Activated T-cell treated with anti-CD3 and anti-CD28 coated beads for 4 hours (primary cell): Measurements from ENCODE around the gene IFITM10.
"Not testable (repeated sequence)": the region's sequence is repeated elsewhere in the genome, so short reads cannot be mapped to it uniquely, and the experiment has no call there.

ENCODE experiments used
- DNase-seq: peaks from one replicate; pipeline ENCODE4 v3.0.0-alpha.2; 2020

The IFITM10 gene

GRCh38 chr11:1705126-1706052 is 45.0 kb downstream of the IFITM10 start:
- no peak for DNase-seq

GRCh38 chr11:1703146-1703545 is 47.2 kb downstream of the IFITM10 start:
- DNase-seq: no peak

- DNase-seq: no peak
Observed at GRCh38 chr11:1702506-1702905, 47.9 kb downstream of the IFITM10 start.

GRCh38 chr11:1701091-1701807 is 49.1 kb downstream of the IFITM10 start:
- DNase-seq: no peak

GRCh38 chr11:1699771-1700170 is 50.6 kb downstream of the IFITM10 start:
- DNase-seq: no peak

GRCh38 chr11:1696608-1697570 is 53.5 kb downstream of the IFITM10 start, which contains the start of gene KRTAP5-6:
TSS of gene KRTAP5-6 (plus strand) at chr11:1697195. CDS start at chr11:1697246, 51 bp downstream.
- DNase-seq: no peak

GRCh38 chr11:1695548-1696108 is 54.8 kb downstream of the IFITM10 start:
- no peak for DNase-seq

GRCh38 chr11:1694846-1695547 is 55.4 kb downstream of the IFITM10 start:
- DNase-seq: no peak

GRCh38 chr11:1694064-1694845 is 56.1 kb downstream of the IFITM10 start:
- peak; percentile 75 for DNase-seq

- peak; percentile 68 for DNase-seq
Observed at GRCh38 chr11:1693327-1694063, 56.9 kb downstream of the IFITM10 start.

- DNase-seq: no peak
Observed at GRCh38 chr11:1692708-1693326, 57.6 kb downstream of the IFITM10 start.

- DNase-seq: no peak
Observed at GRCh38 chr11:1691878-1692707, 58.3 kb downstream of the IFITM10 start.

- DNase-seq: no peak
Observed at GRCh38 chr11:1691026-1691877, 59.1 kb downstream of the IFITM10 start.

- DNase-seq: no peak
Observed at GRCh38 chr11:1690167-1691025, 60.0 kb downstream of the IFITM10 start.

- DNase-seq: not testable (repeated sequence)
Observed at GRCh38 chr11:1689250-1690166, 60.9 kb downstream of the IFITM10 start.
